Esophagus squamous epithelium (tissue), 4 donors: ENCODE data around the gene CADM2.
A peak's percentile ranks its signal among the peaks of the same experiment; 100 is the strongest.

Experiments
- CTCF ChIP-seq, 6 experiments: fragments of 450-650 bp in 4 of 6; fragments of 200-600 bp in 2 of 6; sonication (generic) in 2 of 6; IDR thresholded peaks; one replicate each; pipeline ENCODE4 v1.5.1; 2016 to 2019; ENCODE audit warnings: antibody characterized with exemption in 6 of 6, mild to moderate bottlenecking in 4 of 6, moderate library complexity in 4 of 6
- POLR2A ChIP-seq, 4 donors: fragments of 450-650 bp; IDR thresholded peaks; one replicate each; pipeline ENCODE4 v1.6.1; 2017; ENCODE audit warnings: antibody characterized with exemption in 4 of 4, mild to moderate bottlenecking in 4 of 4, moderate library complexity in 3 of 4

- peak in 4 of 6 experiments; percentile 12 to 52 (median 28) for TF ChIP-seq CTCF (IDR thresholded peaks at IDR 0.05)
- no peak for TF ChIP-seq POLR2A (IDR thresholded peaks at IDR 0.05)
Measured at GRCh38 chr3:85567071-85567676, 608.4 kb downstream of the CADM2 start.
